NCI-H1092 (cell line): Measurements from ENCODE around the gene CAMTA1.
"Not testable (repeated sequence)": the region's sequence is repeated elsewhere in the genome, so short reads cannot be mapped to it uniquely, and the experiment has no call there.

ENCODE experiments used
- DNase-seq: peaks from one replicate; lab custom pipeline; 2025; lab: John Stamatoyannopoulos, UW

Gene CAMTA1

DNA sequence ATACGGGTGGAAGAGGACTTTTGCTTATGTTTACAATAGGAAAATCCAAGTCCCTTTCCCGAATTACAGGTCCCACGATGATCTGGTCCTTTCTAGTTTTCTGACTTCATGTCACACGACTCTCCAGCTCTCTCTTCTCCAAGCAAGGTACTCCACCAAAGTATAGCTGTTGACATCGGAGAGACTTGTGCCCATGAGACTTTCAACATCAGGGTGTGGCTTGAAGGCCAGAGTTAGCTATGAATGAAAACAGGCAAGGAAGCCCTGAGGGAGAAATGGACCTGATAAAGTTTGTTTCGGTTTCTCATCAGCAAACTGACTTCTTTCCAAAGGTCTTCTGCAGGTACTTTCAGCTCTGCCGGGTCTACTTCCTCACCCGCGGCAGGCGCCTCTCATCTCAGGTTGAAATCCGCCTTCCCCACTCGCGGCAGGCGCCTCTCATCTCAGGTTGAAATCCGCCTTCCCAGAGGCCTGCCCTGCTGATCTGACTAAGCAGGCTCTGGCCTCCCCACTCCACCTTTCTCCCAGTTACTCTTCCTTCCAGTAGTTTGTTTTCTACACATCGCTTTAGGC lies 996.8 kb downstream of the CAMTA1 start:
- DNase-seq = no peak

- DNase-seq = peak; percentile 78
Observed at GRCh38 chr1:7783178-7783711, 998.0 kb downstream of the CAMTA1 start.

DNA sequence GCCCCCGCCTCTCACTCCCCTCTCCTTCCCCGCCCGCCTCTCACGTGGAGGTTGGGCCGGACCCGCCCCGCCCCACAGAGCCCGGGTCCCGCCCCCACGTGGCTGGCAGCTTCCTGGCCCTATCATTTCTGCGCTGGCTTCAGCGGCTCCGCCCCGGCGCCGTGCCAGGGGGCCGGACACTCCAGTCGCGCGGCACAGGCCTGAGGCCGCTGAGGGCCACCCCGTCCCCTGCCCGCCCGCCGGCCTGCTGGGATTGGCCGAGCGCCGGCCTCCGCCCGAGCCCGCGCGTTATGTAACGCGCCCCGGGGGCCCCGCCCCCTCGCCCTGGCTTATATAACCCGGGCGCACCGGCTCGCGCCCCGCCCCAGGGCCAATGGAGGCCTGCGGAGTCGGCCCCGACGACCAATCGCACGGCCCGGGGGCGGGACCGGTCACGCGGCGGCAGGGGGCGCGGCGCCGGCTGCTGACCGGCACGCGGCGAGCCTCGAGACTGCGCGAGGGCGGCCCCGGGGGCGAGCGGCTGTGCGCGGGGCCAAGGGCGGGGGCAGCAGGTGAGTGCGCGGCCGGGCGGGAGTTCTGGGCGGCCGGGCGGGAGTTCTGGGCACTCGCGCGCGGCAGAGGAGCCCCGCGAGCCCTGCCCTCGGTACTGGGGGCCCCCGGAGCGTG lies 998.7 kb downstream of the CAMTA1 start, which contains the start of gene PER3:
PER3 (plus strand) TSS at position 466 of the 666 bp plus-strand sequence. CDS start 587 bp downstream, outside the sequence.
- peak; percentile 97 for DNase-seq

DNA sequence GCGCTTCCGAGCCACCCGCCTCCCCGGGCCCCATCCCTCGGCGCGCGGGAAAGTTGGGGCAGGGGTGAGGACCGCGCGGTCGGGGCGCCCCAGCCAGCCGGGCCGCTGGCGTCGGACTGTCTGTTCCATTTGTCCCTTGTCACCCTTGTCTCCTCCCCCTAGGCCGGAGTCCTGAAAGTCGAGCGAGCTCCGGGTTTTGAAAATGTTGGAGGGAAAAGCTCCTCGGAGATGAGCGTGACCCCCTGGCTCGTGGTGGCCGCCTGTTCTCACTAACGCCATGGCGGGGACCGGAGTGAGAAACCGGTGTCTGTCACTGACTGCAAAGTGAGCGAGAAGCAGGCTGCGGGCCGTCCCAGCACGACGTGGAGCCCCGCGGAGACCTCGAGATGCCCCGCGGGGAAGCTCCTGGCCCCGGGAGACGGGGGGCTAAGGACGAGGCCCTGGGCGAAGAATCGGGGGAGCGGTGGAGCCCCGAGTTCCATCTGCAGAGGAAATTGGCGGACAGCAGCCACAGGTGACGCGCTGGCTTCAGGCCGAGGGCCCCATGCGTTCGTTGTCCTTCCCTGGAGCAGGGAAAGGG lies 999.3 kb downstream of the CAMTA1 start:
- DNase-seq = no peak

DNA sequence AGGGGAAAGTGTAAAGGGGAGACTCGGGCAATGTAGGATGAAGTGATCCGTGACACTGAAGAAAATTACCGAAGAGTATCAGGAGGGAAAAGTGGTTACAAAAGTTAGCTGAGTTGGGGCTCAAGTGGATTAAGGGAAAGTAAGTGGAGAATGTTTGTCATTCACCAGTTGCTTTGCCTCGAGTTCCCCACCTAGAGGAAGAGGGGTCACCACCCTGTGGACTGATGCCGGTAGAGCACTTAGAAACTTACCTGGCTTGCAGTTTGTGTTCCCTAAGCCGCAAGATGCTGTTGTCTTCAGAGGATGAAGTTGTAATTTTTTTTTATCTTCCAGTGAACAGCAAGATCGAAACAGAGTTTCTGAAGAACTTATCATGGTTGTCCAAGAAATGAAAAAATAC lies 999.9 kb downstream of the CAMTA1 start:
- DNase-seq = no peak

- DNase-seq = no peak
Observed at GRCh38 chr1:7786795-7787194, 1001.5 kb downstream of the CAMTA1 start.

GRCh38 chr1:7789828-7790227 lies 1004.6 kb downstream of the CAMTA1 start:
- DNase-seq = no peak

GRCh38 chr1:7791027-7791426 lies 1005.8 kb downstream of the CAMTA1 start:
- DNase-seq = not testable (repeated sequence)

DNA sequence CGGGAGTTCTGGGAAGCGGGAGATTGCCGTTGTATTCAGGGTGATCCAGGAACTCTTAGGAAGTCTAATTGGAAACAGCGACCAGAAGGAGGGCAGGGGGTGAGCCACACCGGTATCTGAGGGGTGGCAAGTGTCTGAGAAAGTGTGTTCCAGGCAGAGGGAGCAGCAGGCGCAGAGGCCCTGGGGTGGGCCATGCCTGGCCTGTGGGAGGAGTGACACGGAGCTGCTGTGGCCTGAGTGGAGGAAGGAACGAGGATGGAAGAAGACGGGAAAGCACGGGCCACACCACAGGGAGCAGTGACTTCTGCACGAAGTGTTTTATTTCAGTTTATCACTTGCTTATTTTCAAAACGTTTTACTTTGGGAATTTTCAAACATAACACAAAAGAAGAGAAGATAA lies 1010.2 kb downstream of the CAMTA1 start:
- DNase-seq = no peak

DNA sequence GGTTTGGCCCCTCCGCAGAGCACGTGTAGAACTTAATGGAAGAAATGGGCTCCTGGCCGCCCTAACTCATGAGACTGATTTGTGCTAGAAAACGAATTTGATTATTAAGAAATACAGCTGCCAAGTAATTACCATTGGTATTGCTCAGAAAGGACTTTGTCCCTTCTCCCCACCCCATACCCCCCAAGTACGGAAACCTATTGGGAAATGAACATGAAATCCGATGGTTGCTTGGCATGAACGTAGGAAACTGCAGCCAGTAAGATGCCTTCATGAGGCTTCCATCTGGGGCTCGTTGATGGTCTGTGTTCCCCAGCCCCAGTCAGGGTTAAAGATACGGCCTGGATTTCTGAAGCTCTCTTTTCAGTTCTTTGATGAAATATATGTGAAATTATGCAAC lies 1020.2 kb downstream of the CAMTA1 start:
- DNase-seq = no peak

DNA sequence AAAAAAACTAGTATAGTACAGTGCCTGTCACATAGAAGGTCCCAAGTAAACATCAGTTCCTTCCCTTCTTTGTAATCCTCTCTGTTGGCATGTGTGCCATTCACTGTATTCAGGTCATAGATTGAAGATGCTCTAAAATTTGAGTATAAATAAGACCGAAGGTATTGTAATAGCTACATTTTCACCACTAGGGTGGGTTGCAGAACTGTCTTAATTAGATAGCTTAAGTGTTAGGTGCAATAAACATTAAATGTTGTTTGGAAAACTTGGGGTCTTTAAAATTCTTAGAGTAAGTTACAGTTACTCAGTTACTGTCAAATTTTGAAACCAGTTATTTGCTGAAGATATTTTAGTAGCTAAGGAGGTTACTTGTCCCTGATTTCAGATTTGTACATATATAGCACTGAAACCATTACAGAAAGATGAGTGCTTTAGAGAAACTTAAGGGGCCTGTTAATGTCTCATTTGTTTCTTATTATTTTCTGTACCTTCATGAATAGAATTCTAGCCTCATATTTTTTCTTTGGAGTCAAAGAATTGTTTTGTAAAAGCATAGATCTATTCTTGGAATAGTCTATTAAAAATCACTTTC lies 1023.1 kb downstream of the CAMTA1 start:
- DNase-seq = peak; percentile 6

GRCh38 chr1:7809742-7810141 lies 1024.5 kb downstream of the CAMTA1 start:
- DNase-seq = no peak

DNA sequence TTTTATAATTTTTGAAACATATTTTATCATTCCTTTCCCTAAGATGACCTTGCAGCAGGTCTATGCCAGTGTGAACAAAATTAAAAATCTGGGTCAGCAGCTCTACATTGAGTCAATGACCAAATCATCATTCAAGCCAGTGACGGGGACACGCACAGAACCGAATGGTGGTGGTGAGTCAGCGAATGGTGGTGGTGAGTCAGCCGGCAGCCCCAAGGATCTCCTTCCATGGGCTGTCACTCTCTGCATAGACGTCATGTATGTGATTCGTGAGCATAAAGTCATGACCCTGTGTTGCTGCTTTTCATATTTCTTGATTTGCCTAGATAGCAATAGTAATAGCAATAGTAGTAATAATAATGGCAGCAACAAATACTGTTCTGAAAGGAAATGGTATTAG lies 1025.1 kb downstream of the CAMTA1 start:
- no peak for DNase-seq

DNA sequence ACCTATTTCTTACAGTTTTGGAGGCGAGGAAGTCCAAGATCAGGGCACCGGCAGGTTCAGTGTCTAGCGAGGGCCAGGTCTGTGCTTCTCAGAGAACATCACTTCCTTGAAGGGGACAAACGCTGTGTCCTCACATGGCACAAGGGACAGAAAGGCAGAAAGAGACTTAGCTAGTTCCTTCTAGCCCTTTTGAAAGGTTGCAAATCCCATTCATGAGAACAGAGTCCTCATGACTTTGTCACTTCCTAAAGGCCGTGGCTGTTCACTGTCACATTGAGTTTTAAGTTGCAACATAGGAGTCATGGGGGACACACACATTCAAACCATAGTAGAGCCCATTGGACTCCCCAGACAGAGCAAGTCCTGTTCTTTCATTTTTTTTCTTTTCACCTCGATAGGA lies 1026.2 kb downstream of the CAMTA1 start:
- no peak for DNase-seq

GRCh38 chr1:7813677-7814373 lies 1028.6 kb downstream of the CAMTA1 start:
- no peak for DNase-seq
